Keratinocyte (primary cell): ENCODE data around the gene MLXIP.

ENCODE experiments used
- CTCF ChIP-seq, 3 experiments: IDR thresholded peaks in 1 of 3; conservative IDR thresholded peaks in 1 of 3; optimal IDR thresholded peaks in 1 of 3; 2 replicates in 2 of 3; 3 replicates in 1 of 3; pipeline versions ENCODE3 to v1.5.1; 2011; ENCODE audit warnings: low read length in 3 of 3, mild to moderate bottlenecking in 3 of 3, moderate library complexity in 2 of 3, control low read depth in 1 of 3, inconsistent platforms in 1 of 3; ENCODE audit not compliant: insufficient read depth in 2 of 3; ENCODE audit errors: extremely low read depth in 1 of 3
- EZH2 ChIP-seq: IDR thresholded peaks from one replicate; pipeline ENCODE4 v1.6.1; 2012; ENCODE audit warnings: inconsistent platforms, mild to moderate bottlenecking, low read length, moderate library complexity

DNA sequence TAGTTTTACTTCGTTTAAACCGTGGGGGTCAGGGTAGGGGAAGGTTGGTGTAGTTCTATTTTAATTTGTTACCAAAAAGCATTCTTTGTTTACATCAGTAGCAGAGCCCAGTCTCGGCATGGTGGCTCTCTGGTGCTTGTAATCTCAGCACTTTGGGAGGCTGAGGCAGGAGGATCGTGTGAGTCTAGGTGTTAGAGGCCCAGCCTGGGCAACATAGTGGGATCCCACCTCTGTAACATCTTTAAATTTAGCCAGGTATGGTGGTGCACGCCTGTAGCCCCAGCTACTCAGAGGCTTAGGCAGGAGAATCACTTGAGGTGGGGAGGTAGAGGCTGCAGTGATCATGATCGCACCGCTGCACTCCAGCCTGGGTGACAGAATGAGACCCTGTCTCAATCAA, 106.5 kb downstream of the MLXIP start:
- TF ChIP-seq CTCF (optimal IDR thresholded peaks at IDR 0.05 in 1 of 3, IDR thresholded peaks at IDR 0.05 in 1 of 3, conservative IDR thresholded peaks at IDR 0.05 in 1 of 3; ENCODE audit: extremely low read depth in 1 of 3, insufficient read depth in 2 of 3, low read length in 3 of 3) = no peak
- no peak for TF ChIP-seq EZH2
